Measurements from ENCODE around the gene C2CD4D.
"Not testable (repeated sequence)": the region's sequence is repeated elsewhere in the genome, so short reads cannot be mapped to it uniquely, and the experiment has no call there.

Gene C2CD4D

GRCh38 chr1:151855933-151856332 is 16.3 kb upstream of the C2CD4D start:
- DNase-seq (ENCODE audit: low read depth) = no peak
- H3K4me3 ChIP-seq (ENCODE audit: control insufficient read depth, low read depth, low read length) = no peak overlapping the region
- TF ChIP-seq, protein P1, sequence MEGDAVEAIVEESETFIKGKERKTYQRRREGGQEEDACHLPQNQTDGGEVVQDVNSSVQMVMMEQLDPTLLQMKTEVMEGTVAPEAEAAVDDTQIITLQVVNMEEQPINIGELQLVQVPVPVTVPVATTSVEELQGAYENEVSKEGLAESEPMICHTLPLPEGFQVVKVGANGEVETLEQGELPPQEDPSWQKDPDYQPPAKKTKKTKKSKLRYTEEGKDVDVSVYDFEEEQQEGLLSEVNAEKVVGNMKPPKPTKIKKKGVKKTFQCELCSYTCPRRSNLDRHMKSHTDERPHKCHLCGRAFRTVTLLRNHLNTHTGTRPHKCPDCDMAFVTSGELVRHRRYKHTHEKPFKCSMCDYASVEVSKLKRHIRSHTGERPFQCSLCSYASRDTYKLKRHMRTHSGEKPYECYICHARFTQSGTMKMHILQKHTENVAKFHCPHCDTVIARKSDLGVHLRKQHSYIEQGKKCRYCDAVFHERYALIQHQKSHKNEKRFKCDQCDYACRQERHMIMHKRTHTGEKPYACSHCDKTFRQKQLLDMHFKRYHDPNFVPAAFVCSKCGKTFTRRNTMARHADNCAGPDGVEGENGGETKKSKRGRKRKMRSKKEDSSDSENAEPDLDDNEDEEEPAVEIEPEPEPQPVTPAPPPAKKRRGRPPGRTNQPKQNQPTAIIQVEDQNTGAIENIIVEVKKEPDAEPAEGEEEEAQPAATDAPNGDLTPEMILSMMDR (conservative IDR thresholded peaks at IDR 0.05; ENCODE audit: control insufficient read depth, insufficient read depth, low read depth, low read length) = no peak

GRCh38 chr1:151855516-151855915 is 15.9 kb upstream of the C2CD4D start:
- not testable (repeated sequence) for H3K4me3 ChIP-seq (ENCODE audit: control insufficient read depth, low read depth, low read length); DNase-seq (ENCODE audit: low read depth)

DNA sequence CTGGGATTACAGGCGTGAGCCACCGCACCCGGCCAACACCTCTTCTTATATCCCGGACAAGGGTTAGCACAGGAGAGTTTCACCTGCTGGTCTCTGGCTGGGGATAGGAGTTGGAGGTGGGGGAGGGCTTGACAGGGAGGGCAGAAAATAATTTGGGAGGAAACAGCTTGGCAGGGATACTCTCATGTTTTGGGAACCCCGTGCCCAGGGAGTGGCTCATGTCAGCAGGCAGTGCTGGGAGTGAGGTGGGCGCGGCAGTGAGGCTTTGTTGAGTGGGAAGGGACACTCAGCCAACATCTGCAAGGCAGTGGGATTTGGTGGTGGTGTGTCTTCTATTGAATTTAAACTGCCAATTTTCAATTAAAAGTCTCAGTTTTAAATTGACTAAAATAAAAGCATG is 15.0 kb upstream of the C2CD4D start:
- no peak overlapping the region for H3K4me3 ChIP-seq (ENCODE audit: control insufficient read depth, low read depth, low read length)
- no peak for DNase-seq (ENCODE audit: low read depth)
- TF ChIP-seq, protein P1 (conservative IDR thresholded peaks at IDR 0.05; ENCODE audit: control insufficient read depth, insufficient read depth, low read depth, low read length) = no peak

DNA sequence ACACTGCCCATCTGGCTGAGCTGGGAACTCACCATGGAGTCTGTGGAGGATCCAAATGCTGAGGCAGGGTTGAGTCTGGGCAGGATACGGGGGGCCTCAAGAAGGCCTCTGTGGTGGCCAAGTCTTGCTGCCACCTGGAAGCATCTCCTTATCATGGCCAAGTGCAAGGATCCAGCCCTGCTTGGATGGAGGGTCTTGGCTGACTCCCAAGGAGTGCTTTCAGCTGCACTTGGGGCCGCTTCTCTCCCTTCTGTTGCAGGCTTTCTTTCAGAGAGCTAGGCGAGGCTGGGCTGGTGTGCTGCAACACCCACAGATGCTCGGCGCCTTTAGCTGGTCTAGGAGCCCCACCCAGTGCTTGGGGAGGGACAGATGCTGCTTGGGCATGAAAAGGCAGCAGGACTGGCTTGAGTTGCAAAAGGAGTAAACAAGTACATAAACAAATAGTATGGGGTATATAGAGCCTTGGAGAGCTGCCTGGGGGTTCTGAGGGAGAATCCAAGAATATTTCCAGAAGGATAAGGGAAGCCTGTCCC is 13.9 kb upstream of the C2CD4D start, which contains the start of gene THEM5:
Gene THEM5 (minus strand): TSS at position 302 of the 533 bp plus-strand sequence. CDS start 147 bp downstream, at position 155.
- TF ChIP-seq, protein P1 (conservative IDR thresholded peaks at IDR 0.05; ENCODE audit: control insufficient read depth, insufficient read depth, low read depth, low read length) = no peak
- DNase-seq (ENCODE audit: low read depth) = no peak
- no peak within 1 kb of the TSS for H3K4me3 ChIP-seq (ENCODE audit: control insufficient read depth, low read depth, low read length)

DNA sequence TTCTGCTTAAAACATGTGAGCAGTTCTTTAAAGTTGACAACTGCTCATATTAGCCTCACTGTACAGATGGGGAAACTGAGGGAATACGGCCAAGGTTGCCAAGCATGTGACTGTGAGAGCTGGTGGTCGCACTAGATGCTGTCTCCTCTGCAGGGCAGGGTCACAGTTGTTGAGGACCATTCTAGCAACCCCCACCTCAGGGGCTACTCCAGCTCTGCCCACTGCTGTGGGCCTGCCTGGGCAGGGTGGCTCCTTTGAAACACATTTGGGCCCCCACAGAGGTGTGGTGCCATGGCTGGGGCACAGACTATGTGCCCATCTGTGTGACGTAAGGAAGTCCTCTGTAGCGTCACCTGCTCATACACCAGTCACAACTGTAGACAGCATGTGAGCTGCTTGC is 13.1 kb upstream of the C2CD4D start:
- no peak for DNase-seq (ENCODE audit: low read depth)
- H3K4me3 ChIP-seq (ENCODE audit: control insufficient read depth, low read depth, low read length) = no peak overlapping the region
- TF ChIP-seq, protein P1 (conservative IDR thresholded peaks at IDR 0.05; ENCODE audit: control insufficient read depth, insufficient read depth, low read depth, low read length) = no peak

DNA sequence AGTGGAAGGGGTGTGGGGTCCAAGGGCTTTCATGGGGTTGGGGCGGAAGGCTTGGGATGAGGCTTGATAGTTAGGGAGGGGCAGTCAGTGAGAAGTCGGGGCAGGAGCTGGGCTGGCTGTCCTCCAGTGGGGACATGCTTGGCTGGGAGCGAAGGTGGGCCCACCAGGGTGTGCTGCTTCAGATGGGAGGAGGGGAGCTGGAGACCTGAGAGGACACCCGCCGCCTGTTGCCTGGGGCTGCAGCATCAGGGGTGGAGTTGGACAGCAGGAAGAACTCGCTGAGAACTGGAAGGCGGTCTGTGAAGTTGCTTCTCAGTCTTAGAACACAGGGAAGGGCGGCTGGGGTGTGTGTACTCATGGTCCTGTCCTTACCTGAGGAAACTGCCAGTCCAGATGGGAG is 12.3 kb upstream of the C2CD4D start:
- DNase-seq (ENCODE audit: low read depth) = no peak
- no peak overlapping the region for H3K4me3 ChIP-seq (ENCODE audit: control insufficient read depth, low read depth, low read length)
- TF ChIP-seq, protein P1 (conservative IDR thresholded peaks at IDR 0.05; ENCODE audit: control insufficient read depth, insufficient read depth, low read depth, low read length) = no peak

GRCh38 chr1:151849871-151850270 is 10.3 kb upstream of the C2CD4D start:
- no peak for DNase-seq (ENCODE audit: low read depth)
- TF ChIP-seq, protein P1 (conservative IDR thresholded peaks at IDR 0.05; ENCODE audit: control insufficient read depth, insufficient read depth, low read depth, low read length) = no peak

More at GRCh38 chr1:151849871-151850270, 10.3 kb upstream of the C2CD4D start:
- no peak overlapping the region for H3K4me3 ChIP-seq (ENCODE audit: control insufficient read depth, low read depth, low read length)

Measured in fibroblast of mammary gland (primary cell).